HG03565 (cell line): ENCODE results near the gene ANAPC16.
"Not testable (repeated sequence)": the region's sequence is repeated elsewhere in the genome, so short reads cannot be mapped to it uniquely, and the experiment has no call there.

Experiments used
- ATAC-seq: cut with Tn5 transposase; IDR thresholded peaks from one replicate; pipeline ENCODE4 v1.9.1; 2021; ENCODE audit warnings: mild to moderate bottlenecking, moderate library complexity; ENCODE audit not compliant: unreplicated experiment

Gene ANAPC16

DNA sequence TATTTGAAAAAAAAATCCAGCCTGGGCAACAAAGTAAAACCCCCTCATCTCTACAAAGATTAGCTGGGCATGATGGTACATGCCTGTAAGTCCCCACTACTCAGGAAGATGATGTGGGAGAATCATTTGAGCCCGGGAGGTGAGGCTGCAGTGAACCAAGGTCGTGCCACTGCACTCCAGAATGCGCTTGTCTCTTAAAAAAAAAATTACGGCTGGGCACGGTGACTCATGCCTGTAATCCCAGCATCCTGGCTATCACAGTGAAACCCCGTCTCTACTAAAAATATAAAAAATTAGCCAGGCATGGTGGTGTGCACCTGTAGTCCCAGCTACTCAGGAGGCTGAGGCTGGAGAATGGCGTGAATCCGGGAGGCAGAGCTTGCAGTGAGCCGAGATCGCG, 4.4 kb upstream of the ANAPC16 start:
- ATAC-seq, result not testable (repeated sequence)

DNA sequence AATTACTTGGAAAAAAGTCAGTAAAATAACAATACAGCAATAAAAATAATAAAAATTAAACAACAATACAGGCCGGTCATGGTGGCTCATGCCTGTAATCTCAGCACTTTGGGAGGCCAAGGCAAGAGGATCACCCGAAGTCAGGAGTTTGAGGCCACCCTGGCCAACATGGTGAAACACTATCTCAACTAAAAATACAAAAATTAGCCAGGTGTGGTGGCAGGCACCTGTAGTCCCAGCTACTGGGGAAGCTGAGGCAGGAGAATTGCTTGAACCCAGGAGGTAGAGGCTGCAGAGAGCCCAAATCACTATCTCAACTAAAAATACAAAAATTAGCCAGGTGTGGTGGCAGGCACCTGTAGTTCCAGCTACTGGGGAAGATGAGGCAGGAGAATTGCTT, 4.0 kb upstream of the ANAPC16 start:
- not testable (repeated sequence) for ATAC-seq

GRCh38 chr10:72218325-72218724, 2.5 kb downstream of the ANAPC16 start:
- no peak for ATAC-seq

- no peak for ATAC-seq
Observed at GRCh38 chr10:72218726-72219125, 2.9 kb downstream of the ANAPC16 start.

- ATAC-seq, result no peak
Observed at GRCh38 chr10:72219235-72219814, 3.5 kb downstream of the ANAPC16 start.

- no peak for ATAC-seq
Observed at GRCh38 chr10:72220637-72221036, 4.8 kb downstream of the ANAPC16 start.

DNA sequence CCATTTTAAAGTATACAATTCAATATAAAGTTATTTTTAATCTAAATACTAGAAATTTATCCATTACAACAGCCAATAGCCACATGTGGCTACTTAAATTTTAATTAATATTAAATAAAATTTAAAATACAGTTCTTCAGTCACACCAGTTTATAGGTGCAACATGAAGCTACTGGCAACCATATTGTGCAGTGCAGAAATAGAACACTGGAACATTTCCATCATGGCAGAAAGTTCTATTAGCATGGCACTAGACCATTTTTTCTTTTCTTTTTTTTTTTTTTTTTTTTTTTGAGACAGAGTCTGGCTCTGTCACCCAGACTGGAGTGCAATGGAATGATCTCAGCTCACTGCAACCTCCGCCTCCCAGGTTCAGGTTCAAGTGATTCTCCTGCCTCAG, 5.5 kb downstream of the ANAPC16 start:
- no peak for ATAC-seq

DNA sequence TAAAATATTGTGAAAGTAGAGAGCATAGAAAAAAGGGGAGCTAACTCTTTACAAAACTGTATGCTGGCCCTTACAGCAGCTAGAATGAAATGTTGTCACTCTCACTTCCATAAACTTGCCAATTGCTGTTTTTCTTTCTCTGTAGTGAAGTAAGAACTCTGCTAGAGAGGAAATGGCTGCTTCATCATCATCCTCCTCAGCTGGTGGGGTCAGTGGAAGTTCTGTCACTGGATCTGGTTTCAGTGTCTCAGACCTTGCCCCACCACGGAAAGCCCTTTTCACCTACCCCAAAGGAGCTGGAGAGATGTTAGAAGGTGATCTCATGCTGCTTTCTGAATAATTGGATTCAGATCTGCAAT, 7.9 kb downstream of the ANAPC16 start:
- no peak for ATAC-seq

- ATAC-seq, result not testable (repeated sequence)
Observed at GRCh38 chr10:72224191-72224590, 8.4 kb downstream of the ANAPC16 start.

GRCh38 chr10:72226418-72227027, 10.7 kb downstream of the ANAPC16 start:
- ATAC-seq, result no peak

DNA sequence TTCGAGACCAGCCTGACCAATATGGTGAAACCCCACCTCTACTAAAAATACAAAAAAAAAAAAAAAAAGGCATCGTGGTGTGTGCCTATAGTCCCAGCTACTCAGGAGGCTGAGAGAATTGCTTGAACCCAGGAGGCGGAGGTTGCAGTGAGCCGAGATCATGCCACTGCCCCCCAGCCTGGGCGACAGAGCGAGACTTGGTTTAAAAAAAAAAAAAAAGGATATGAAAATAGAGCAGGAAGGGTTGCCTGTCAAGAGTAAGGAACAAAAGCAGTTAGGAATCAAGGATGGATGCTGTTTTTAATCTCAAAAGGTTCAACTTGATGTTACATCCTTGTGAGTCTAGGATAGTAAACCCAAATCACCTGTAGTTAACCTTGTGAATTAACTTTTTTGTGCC, 12.0 kb downstream of the ANAPC16 start:
- ATAC-seq, result no peak

DNA sequence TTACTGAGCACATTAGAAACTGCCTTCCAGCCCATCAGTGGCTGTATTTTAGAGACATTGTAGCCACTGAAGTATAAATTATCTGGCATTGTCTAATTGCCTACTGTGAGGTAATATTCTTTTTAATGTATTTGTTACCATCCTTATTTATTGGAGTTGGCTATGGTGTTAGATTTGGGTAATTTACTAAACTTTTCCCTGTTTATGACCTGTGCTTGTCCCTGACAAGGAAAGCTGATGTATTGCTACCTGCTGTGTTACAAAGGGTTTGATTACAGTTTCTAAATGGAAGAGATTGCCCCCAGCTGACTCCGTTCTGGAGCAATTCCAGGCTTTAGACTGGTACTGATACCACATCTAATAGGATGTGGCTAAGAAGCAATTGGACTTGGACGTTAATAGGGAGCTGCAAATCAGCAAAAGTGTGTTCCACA, 12.5 kb downstream of the ANAPC16 start:
- ATAC-seq, result no peak

DNA sequence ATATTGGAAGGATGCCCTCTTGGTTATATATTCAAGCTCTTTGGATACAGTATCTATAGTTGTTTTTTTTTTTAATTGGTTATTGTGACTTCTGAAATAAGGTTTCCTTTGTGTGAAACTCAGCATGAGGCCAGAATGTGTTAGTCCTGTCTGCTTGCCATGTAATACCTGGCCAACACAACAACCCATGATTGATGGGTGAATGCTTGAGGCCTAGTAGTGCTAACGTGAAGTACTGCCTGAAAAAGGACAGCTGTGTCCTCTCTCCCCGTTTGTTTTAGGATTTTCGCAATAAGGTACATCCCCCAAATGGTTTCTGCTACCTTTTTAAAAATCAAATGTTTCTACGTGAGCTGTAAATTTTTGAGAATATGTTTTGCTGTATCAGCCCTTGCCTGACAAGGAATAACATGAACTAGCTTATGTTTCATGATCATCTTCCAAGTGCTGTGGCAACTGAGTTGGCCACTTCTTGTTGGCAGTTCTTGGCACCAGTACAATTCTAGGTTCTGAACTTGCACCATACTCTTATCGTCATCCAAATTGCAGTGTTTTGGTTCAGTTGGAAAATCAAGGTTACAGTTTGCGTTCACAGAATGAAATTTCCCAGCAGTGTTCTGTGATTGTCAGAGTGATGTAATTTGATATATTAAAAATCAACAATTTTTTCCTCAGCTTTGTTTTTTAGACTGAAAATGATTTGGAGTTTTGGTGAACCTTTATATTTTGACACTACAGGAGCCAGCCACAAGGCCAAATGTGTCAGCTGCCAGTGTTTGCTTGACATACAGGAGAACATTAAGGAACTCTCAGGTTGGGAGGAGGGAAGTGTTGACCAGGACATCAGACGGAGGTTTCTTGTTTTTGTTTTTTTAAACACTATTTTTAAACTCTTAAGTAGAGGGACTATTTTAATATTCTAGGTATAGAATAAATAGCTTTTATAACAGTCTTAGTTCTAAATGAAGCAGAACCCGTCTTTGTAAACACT, 13.7 kb downstream of the ANAPC16 start:
- no peak for ATAC-seq

- ATAC-seq, result no peak
Observed at GRCh38 chr10:72233621-72234020, 17.8 kb downstream of the ANAPC16 start.

DNA sequence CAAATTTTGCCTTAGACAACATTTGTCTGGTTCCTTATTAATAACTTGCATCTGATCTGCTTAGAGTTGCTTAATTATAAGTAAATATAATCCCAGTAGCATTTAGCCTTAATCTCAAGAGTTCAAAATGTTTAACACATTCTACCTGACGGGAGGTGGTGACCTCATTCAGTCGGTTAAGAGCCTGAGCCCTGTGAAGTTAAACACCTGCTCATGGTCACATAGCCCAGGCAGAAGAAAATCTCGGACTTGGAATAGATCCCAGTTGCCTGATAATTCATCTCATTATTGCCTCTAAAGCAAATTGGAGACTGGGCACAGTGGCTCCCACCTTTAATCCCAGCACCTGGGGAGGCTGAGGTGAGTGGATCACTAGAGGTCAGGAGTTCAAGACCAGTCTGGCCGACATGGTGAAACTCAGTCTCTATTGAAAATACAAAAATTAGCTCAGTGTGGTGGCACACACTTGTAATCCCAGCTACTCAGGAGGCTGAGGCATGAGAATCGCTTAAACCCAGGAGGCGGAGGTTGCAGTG, 18.8 kb downstream of the ANAPC16 start:
- no peak for ATAC-seq

- ATAC-seq, result no peak
Observed at GRCh38 chr10:72235544-72236279, 19.9 kb downstream of the ANAPC16 start.

DNA sequence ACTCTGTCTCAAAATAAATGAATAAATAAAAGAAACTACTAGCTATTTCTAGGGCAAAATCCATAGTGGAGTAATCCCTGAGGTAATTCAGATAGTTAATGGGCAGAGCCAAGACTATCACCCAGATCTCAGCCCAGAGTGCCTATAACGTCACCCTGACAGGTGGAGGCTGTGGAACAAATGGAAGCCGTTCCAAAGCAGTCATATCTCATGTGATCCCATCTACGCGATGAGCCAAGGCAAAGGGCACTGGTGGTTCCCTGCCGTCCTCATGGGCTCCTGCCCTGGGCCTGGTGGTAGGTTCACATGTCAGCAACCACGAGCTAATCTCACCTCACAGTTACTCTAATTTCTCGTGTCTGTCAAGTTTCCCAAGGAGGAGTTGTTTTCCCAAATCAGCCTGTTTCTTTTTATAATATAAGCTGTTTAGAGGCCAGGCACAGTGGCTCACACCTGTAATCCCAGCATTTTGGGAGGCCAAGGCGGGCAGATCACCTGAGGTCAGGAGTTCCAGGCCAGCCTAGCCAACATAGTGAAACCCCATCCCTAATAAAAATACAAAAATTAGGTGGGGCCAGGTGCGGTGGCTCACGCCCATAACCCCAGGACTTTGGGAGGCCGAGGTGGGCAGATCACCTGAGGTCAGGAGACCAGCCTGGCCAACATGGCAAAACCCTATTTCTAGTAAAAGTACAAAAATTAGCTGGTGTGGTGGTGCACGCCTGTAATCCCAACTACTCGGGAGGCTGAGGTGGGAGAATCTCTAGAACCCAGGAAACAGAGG, 22.8 kb downstream of the ANAPC16 start:
- no peak for ATAC-seq

DNA sequence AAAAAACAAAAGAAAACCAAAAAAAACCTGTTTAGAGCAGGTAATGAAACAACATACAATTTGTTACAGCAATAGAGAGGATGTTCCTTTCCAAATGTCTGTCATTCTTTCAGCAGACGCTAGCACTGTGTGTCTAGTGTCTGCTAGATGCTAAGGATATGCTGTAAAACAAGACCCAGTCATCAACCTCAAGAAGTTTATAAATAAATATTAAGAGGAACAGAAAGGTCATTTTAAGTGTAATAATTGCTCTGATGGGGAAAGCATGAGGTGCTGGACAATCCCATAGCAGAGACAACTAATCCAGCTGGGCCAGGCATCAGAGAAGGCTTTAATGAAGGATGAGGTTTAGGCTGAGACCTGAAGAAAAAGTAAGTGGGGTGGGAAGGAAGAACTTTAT, 23.6 kb downstream of the ANAPC16 start:
- ATAC-seq, result no peak

GRCh38 chr10:72240371-72240770, 24.6 kb downstream of the ANAPC16 start:
- no peak for ATAC-seq

DNA sequence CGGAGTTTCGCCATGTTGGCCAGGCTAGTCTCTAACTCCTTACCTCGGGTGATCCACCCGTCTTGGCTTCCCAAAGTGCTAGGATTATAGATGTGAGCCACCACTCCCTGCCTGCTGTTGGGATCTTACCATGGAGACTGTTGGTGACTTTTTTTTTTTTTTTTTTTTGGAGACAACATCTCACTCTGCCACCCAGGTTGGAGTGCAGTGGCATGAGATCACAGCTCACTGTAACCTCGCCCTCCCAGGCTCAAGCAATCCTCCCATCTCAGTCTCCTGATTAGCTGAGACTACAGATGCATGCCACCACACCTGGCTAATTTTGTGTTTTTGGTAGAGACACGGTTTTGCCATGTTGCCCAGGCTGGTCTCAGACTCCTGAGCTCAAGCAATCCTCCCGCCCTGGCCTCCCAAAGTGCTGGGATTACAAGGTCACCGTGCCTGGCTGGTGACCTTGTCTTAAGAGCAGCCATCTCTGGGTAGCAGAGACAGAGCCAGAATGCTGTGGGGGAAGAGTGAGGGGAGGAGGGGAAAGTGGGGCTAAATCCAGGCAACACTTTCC, 26.0 kb downstream of the ANAPC16 start:
- ATAC-seq, result no peak
